A549 (cell line): ENCODE data around the gene DBT. TPM values are rescaled to one million over a fixed set of nuclear protein-coding genes. Genes with fewer than 3 reads are reported as not detected.
A peak's percentile ranks its signal among the peaks of the same experiment; 100 is the strongest.

ENCODE experiments used
- ATAC-seq, 2 experiments: fragments of 200-7000 bp in 1 of 2; fragments of >200 bp in 1 of 2; cut with Nextera tagmentation in 1 of 2; cut with Tn5 transposase in 1 of 2; 3 replicates each; pipeline versions ENCODE4 v1.8.0 to v1.9.1; 2018 to 2020; ENCODE audit warnings: mild to moderate bottlenecking in 1 of 2, moderate library complexity in 1 of 2
- CTCF ChIA-PET: fragments of 300-600 bp; sonication (Branson Sonifier 250); formaldehyde crosslinking; extraction: SDS; loops from one replicate; lab custom pipeline; 2021; ENCODE audit warnings: antibody characterized with exemption, inconsistent platforms; lab: Yijun Ruan, JAX
- POLR2A ChIA-PET: fragments of 350-600 bp; formaldehyde crosslinking; extraction: SDS; loops from one replicate; lab custom pipeline; 2021; ENCODE audit warnings: antibody characterized with exemption, inconsistent platforms; lab: Yijun Ruan, JAX
- DNase-seq, 2 experiments: peaks; one replicate each; pipeline versions ENCODE4 v3.0.0 to v3.0.0-alpha.2; 2011 to 2016; ENCODE audit warnings: low read depth in 1 of 2, low spot score in 1 of 2
- FAIRE-seq: peaks from 2 replicates; lab custom pipeline; 2011; peaks lifted over from hg19 to GRCh38; lab: Jason Lieb, UNC
- H3K27ac ChIP-seq, 2 experiments: fragments of >200 bp; sonication (Bioruptor Twin); formaldehyde crosslinking; 3 replicates each; pipeline ENCODE4 v1.5.1; 2016 to 2017
- H3K4me1 ChIP-seq: fragments of >200 bp; sonication (Bioruptor Twin); formaldehyde crosslinking; 3 replicates; pipeline ENCODE4 v1.6.1; 2016
- H3K4me2 ChIP-seq: fragments of >200 bp; sonication (Bioruptor Twin); formaldehyde crosslinking; 3 replicates; pipeline ENCODE4 v1.6.1; 2016
- H3K4me3 ChIP-seq: fragments of >200 bp; sonication (Bioruptor Twin); formaldehyde crosslinking; 3 replicates; pipeline ENCODE4 v1.5.1; 2016
- H3K9me3 ChIP-seq: fragments of >200 bp; sonication (Bioruptor Twin); formaldehyde crosslinking; 3 replicates; pipeline ENCODE4 v1.6.1; 2016
- CBX8 ChIP-seq: fragments of 200-600 bp; sonication (generic); IDR thresholded peaks from 2 replicates; pipeline ENCODE4 v1.6.1; 2016
- CEBPB ChIP-seq, 2 experiments: fragments of >200 bp in 1 of 2; sonication (Bioruptor Twin) in 1 of 2; formaldehyde crosslinking in 1 of 2; IDR thresholded peaks; 2 replicates each; pipeline ENCODE4 v1.6.1; 2012 to 2016
- CHD4 ChIP-seq: fragments of 200-600 bp; sonication (generic); IDR thresholded peaks from 2 replicates; pipeline ENCODE4 v1.6.1; 2016; ENCODE audit warnings: antibody characterized with exemption, mild to moderate bottlenecking, borderline replicate concordance
- EP300 ChIP-seq, 2 experiments: fragments of >200 bp; sonication (Bioruptor Twin); formaldehyde crosslinking; IDR thresholded peaks; 2 replicates in 1 of 2; 3 replicates in 1 of 2; pipeline ENCODE4 v1.6.1; 2016 to 2017
- FOSB ChIP-seq: fragments of 250-450 bp; sonication (Bioruptor Pico); IDR thresholded peaks from 2 replicates; pipeline ENCODE4 v1.5.0; 2020; ENCODE audit warnings: mild to moderate bottlenecking, moderate library complexity
- FOXS1 ChIP-seq: fragments of 250-450 bp; sonication (Bioruptor Pico); IDR thresholded peaks from 2 replicates; pipeline ENCODE4 v1.5.0; 2020; ENCODE audit warnings: mild to moderate bottlenecking, moderate library complexity
- JUN ChIP-seq, 2 experiments: fragments of >200 bp; sonication (Bioruptor Twin); formaldehyde crosslinking; IDR thresholded peaks; 2 replicates in 1 of 2; 3 replicates in 1 of 2; pipeline ENCODE4 v1.6.1; 2016 to 2017
- JUNB ChIP-seq: fragments of >200 bp; sonication (Bioruptor Twin); formaldehyde crosslinking; IDR thresholded peaks from 2 replicates; pipeline ENCODE4 v1.6.1; 2016
- KDM5A ChIP-seq: fragments of 200-600 bp; sonication (generic); IDR thresholded peaks from 2 replicates; pipeline ENCODE4 v1.6.1; 2016; ENCODE audit warnings: antibody characterized with exemption, mild to moderate bottlenecking
- MAFK ChIP-seq: fragments of 450-650 bp; IDR thresholded peaks from 2 replicates; pipeline ENCODE4 v1.6.1; 2014; ENCODE audit not compliant: partially characterized antibody
- MAX ChIP-seq: IDR thresholded peaks from 2 replicates; pipeline ENCODE4 v1.6.1; 2012
- MYC ChIP-seq: IDR thresholded peaks from 2 replicates; pipeline ENCODE4 v1.6.1; 2012; ENCODE audit warnings: mild to moderate bottlenecking, inconsistent platforms, low read length, improper control_type of control experiment, borderline replicate concordance
- NPAS2 ChIP-seq: fragments of 250-450 bp; sonication (Bioruptor Pico); IDR thresholded peaks from 2 replicates; pipeline ENCODE4 v1.8.0; 2022; ENCODE audit warnings: mild to moderate bottlenecking, moderate library complexity, borderline replicate concordance
- NR3C1 ChIP-seq: fragments of >200 bp; sonication (Bioruptor Twin); formaldehyde crosslinking; IDR thresholded peaks from 3 replicates; pipeline ENCODE4 v1.6.1; 2017
- PBX3 ChIP-seq: IDR thresholded peaks from 2 replicates; pipeline ENCODE4 v1.6.1; 2012
- POLR2A ChIP-seq: IDR thresholded peaks from 2 replicates; pipeline ENCODE4 v1.6.1; 2012; ENCODE audit warnings: mild to moderate bottlenecking, low read length
- ZC3H11A ChIP-seq: fragments of 450-650 bp; IDR thresholded peaks from 2 replicates; pipeline ENCODE4 v1.6.1; 2014; ENCODE audit warnings: antibody characterized with exemption, mild to moderate bottlenecking
- ZFP36 ChIP-seq: fragments of 450-650 bp; IDR thresholded peaks from 2 replicates; pipeline ENCODE4 v1.6.1; 2014; ENCODE audit warnings: borderline replicate concordance; ENCODE audit not compliant: partially characterized antibody
- ZSCAN20 ChIP-seq: fragments of 250-450 bp; sonication (Bioruptor Pico); IDR thresholded peaks from 2 replicates; pipeline ENCODE4 v1.8.0; 2022; ENCODE audit warnings: mild to moderate bottlenecking, moderate library complexity
- WGBS: methylation state at CpG from one replicate; pipeline ENCODE4 v1.1.6; 2017; ENCODE audit errors: missing lambda C conversion rate; 5-methylcytosine and 5-hydroxymethylcytosine counted together
- polyA plus RNA-seq, 4 experiments: library from polyadenylated mRNA; depleted of rRNA in 3 of 4; stranded (reverse); fragments of >200 nt; fragmentation: RNase III in 1 of 4; extraction: RNeasy Plus Mini Kit Qiagen cat#74134 plus additional on column Dnase treatment in 1 of 4; gene quantifications; 2 replicates in 3 of 4; 3 replicates in 1 of 4; pipeline ENCODE4 v1.2.3, GENCODE V29; 2011 to 2017
- TF ChIP-seq, protein P1 (sequence below): fragments of 150-350 bp; IDR thresholded peaks from 2 replicates; pipeline ENCODE4 v1.6.1; 2014; ENCODE audit warnings: low read depth, mild to moderate bottlenecking, low read length

The DBT gene
- polyA plus RNA-seq, 2 of the 4 experiments (the other 2 are of a cell fraction), result 3.6 to 8.7 TPM

- ATAC-seq, result no peak
- H3K27ac ChIP-seq, result no peak overlapping the region
- no peak overlapping the region for H3K4me3 ChIP-seq
- no peak for TF ChIP-seq NR3C1
- TF ChIP-seq KDM5A, result no peak
- no peak for TF ChIP-seq PBX3
- peak in 1 of 2 experiments; percentile 33; a peak in 2 of 4 replicates for TF ChIP-seq CEBPB (IDR thresholded peaks at IDR 0.05)
- TF ChIP-seq MYC, result no peak
- TF ChIP-seq EP300 (IDR thresholded peaks at IDR 0.05), result no peak
- TF ChIP-seq POLR2A, result no peak
- no peak for TF ChIP-seq ZSCAN20 (CRISPR knock-in tag)
- TF ChIP-seq MAFK, result no peak
- TF ChIP-seq, all 56 proteins: peak for 1
- Histone ChIP-seq H3K4me1 (no peaks in the 10 kb centered on the region), H3K4me2 (no peak overlapping the region), H3K9me3 (no peaks in the 10 kb centered on the region)
- no peak for FAIRE-seq
- ChIA-PET POLR2A (interaction anchor here (1.0 kb wide), 1 partner anchor 46 kb away, joined by 3 read pairs; no protein-coding TSS in a partner anchor), CTCF (no interaction called here)
- WGBS, result 88% methylated on average over 8 of the region's 8 CpGs
- no peak for DNase-seq
Observed at GRCh38 chr1:100296140-100296539, 46.5 kb upstream of the DBT start.

GRCh38 chr1:100292711-100293110 lies 43.1 kb upstream of the DBT start:
- Histone ChIP-seq H3K4me1 (no peaks in the 10 kb centered on the region), H3K9me3 (no peaks in the 10 kb centered on the region), H3K27ac (no peak overlapping the region), H3K4me2 (no peak overlapping the region)
- DNase-seq (no peak), FAIRE-seq (no peak)
- POLR2A ChIA-PET, result no interaction called here
- 70% methylated on average over 1 of the region's 1 CpG for WGBS
- CTCF ChIA-PET, result no interaction called here
- no peak for TF ChIP-seq NPAS2 (CRISPR knock-in tag)
- TF ChIP-seq, all 56 proteins: peak for 0
- no peak for ATAC-seq
- H3K4me3 ChIP-seq, result no peak overlapping the region

DNA sequence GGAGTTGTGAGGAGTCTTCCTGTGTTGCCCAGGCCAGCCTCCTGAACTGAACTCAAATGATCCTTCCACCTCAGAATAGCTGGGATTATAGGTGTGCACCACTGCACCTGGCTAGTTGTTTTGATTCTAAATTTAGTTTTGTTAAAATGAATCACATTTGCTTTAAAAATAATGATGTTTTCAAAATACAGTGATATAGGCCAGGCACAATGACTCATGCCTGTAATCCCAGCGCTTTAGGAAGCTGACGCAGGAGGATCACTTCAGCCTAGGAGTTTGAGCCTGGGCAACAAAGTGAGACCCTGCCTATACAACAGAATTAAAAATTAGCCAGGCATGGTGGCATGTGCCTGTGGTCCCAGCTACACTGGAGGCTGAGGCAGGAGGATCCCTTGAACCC lies 40.7 kb upstream of the DBT start:
- FAIRE-seq (no peak), DNase-seq (no peak), ATAC-seq (no peak)
- 100% methylated on average over 2 of the region's 2 CpGs for WGBS
- no peaks in the 10 kb centered on the region for H3K9me3 ChIP-seq
- no peak for TF ChIP-seq CBX8
- no peak overlapping the region for H3K4me3 ChIP-seq
- no peak overlapping the region for H3K4me2 ChIP-seq
- CTCF ChIA-PET, result no interaction called here
- H3K27ac ChIP-seq, result no peak overlapping the region
- POLR2A ChIA-PET, result no interaction called here
- no peaks in the 10 kb centered on the region for H3K4me1 ChIP-seq

DNA sequence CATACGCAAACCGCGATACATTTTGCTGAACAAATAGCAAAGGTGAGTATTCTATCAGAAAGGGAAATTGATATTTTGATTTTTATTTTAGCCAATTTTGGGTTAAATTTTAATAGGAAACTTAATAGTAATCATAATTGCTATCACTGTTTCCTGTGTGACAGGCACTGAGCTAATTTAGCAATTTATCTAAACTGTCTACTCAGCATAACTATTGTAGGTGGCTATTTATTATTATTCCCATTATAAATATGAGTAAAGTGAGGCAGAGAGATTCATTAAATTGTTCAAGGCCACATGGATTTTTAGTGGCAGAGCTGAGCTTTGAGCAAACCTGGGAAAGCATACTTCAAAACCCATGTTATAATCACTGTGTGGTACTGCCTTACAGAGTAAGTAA lies 37.5 kb upstream of the DBT start:
- H3K9me3 ChIP-seq, result no peaks in the 10 kb centered on the region
- POLR2A ChIA-PET, result interaction anchor here (0.7 kb wide), 1 partner anchor 65 kb away, joined by 3 read pairs; the partner anchor contains the start of gene CDC14A
- TF ChIP-seq JUN (IDR thresholded peaks at IDR 0.05) (no peak), MAFK (peak; percentile 76)
- DNase-seq (no peak), FAIRE-seq (no peak), ATAC-seq (no peak)
- CTCF ChIA-PET, result interaction anchor here (0.5 to 1.8 kb wide), 3 partner anchors 19 to 182 kb away, joined by 4 to 8 read pairs (median 4); no protein-coding TSS in a partner anchor
- H3K27ac ChIP-seq, result no peak overlapping the region
- H3K4me1 ChIP-seq, result no peaks in the 10 kb centered on the region
- H3K4me2 ChIP-seq, result no peak overlapping the region
- 92% methylated on average over 3 of the region's 3 CpGs for WGBS
- no peak overlapping the region for H3K4me3 ChIP-seq

DNA sequence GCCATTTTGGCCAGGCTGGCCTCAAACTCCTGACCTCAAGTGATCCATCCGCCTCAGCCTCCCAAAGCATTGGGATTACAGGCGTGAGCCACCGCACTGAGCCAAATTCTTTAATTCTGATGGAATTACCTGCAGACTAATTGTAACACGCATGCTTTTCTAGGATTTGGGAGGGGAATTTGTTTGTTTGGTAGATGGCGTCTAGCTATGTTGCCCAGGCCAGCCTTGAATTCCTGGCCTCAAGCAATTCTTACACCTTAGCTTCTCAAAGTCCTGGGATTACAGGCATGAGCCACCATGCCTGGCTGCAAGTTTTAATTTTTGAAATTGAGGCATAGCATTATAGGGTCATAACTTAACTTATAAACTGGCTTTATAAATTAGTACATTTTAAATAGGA lies 35.0 kb upstream of the DBT start:
- CTCF ChIA-PET, result no interaction called here
- 100% methylated on average over 4 of the region's 5 CpGs for WGBS
- no peaks in the 10 kb centered on the region for H3K9me3 ChIP-seq
- H3K4me1 ChIP-seq, result no peaks in the 10 kb centered on the region
- TF ChIP-seq JUNB (no peak), MAX (no peak), JUN (IDR thresholded peaks at IDR 0.05) (no peak), ZSCAN20 (CRISPR knock-in tag) (no peak), CBX8 (no peak), FOXS1 (CRISPR knock-in tag) (no peak), CHD4 (no peak), NPAS2 (CRISPR knock-in tag) (no peak), FOSB (CRISPR knock-in tag) (no peak), EP300 (IDR thresholded peaks at IDR 0.05) (no peak), ZFP36 (no peak), ZC3H11A (no peak)
- TF ChIP-seq, protein P1, sequence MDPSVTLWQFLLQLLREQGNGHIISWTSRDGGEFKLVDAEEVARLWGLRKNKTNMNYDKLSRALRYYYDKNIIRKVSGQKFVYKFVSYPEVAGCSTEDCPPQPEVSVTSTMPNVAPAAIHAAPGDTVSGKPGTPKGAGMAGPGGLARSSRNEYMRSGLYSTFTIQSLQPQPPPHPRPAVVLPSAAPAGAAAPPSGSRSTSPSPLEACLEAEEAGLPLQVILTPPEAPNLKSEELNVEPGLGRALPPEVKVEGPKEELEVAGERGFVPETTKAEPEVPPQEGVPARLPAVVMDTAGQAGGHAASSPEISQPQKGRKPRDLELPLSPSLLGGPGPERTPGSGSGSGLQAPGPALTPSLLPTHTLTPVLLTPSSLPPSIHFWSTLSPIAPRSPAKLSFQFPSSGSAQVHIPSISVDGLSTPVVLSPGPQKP, result no peak
- ATAC-seq, result no peak
- H3K4me3 ChIP-seq, result no peak overlapping the region
- H3K27ac ChIP-seq, result no peak overlapping the region
- no peak overlapping the region for H3K4me2 ChIP-seq
- FAIRE-seq, result no peak
- POLR2A ChIA-PET, result no interaction called here
- DNase-seq, result no peak
